ENCODE data around the gene ADM2. TPM values are rescaled to one million over a fixed set of nuclear protein-coding genes. Genes with fewer than 3 reads are reported as not detected.
A peak's percentile ranks its signal among the peaks of the same experiment; 100 is the strongest.

ADM2 gene
- total and polyA plus RNA-seq, 2 of the 13 experiments (the other 11 are each of a cell fraction or from before 2014, with no cell fraction given): 1.2 to 3.0 TPM

GRCh38 chr22:50526108-50526833, 44.9 kb downstream of the ADM2 start (continued):
- TF ChIP-seq ZNF362 (CRISPR knock-in tag; IDR thresholded peaks at IDR 0.05; ENCODE audit: borderline replicate concordance): no peak; the same call in 1 of the 2 replicates
- TF ChIP-seq NAIF1 (CRISPR knock-in tag; IDR thresholded peaks at IDR 0.05; ENCODE audit: borderline replicate concordance): no peak
- TF ChIP-seq ZFP36L2 (CRISPR knock-in tag; IDR thresholded peaks at IDR 0.05): no peak
- no peak; the same call in 1 of the 2 replicates for TF ChIP-seq ZSCAN31 (CRISPR knock-in tag; IDR thresholded peaks at IDR 0.05; ENCODE audit: low read depth)
- TF ChIP-seq FUBP1 (CRISPR knock-in tag; IDR thresholded peaks at IDR 0.05; ENCODE audit: borderline replicate concordance): no peak
- TF ChIP-seq ZFYVE20 (CRISPR knock-in tag; IDR thresholded peaks at IDR 0.05; ENCODE audit: borderline replicate concordance, low read depth): no peak; the same call in 1 of the 2 replicates
- TF ChIP-seq GATAD1 (CRISPR knock-in tag; IDR thresholded peaks at IDR 0.05): no peak
- no peak for TF ChIP-seq ZNF546 (CRISPR knock-in tag; conservative IDR thresholded peaks at IDR 0.05)
- no peak for TF ChIP-seq ZNF414 (CRISPR knock-in tag; IDR thresholded peaks at IDR 0.05)
- no peak for TF ChIP-seq YEATS2 (CRISPR knock-in tag; IDR thresholded peaks at IDR 0.05; ENCODE audit: borderline replicate concordance)
- peak; percentile 8; the same call in 1 of the 2 replicates for TF ChIP-seq MYPOP (CRISPR knock-in tag; IDR thresholded peaks at IDR 0.05)
- TF ChIP-seq MAX (IDR thresholded peaks at IDR 0.05): no peak; the same call in none of the 2 replicates
- TF ChIP-seq CENPT (CRISPR knock-in tag; IDR thresholded peaks at IDR 0.05; ENCODE audit: low read depth): no peak
- no peak for TF ChIP-seq PRDM4 (CRISPR knock-in tag; IDR thresholded peaks at IDR 0.05; ENCODE audit: borderline replicate concordance)
- TF ChIP-seq ZHX1 (CRISPR knock-in tag; IDR thresholded peaks at IDR 0.05; ENCODE audit: low read depth): no peak
- TF ChIP-seq THAP7 (CRISPR knock-in tag; IDR thresholded peaks at IDR 0.05): no peak

Measured in HepG2 (cell line).